ENCODE measurements around the gene NDUFA11.

GRCh38 chr19:5929625-5930024 lies 26.0 kb upstream of the NDUFA11 start:
- TF ChIP-seq MYC (IDR thresholded peaks at IDR 0.05; ENCODE audit: low read depth, low read length) = no peak
- TF ChIP-seq MAX (IDR thresholded peaks at IDR 0.05; ENCODE audit: low read depth, low read length) = no peak
- no peak for TF ChIP-seq CTCF (IDR thresholded peaks at IDR 0.05; ENCODE audit: low read depth, low read length)

Measured in NB4 (cell line).